Natural killer cell treated with Interleukin-12 subunit alpha and Interleukin-12 subunit beta and Interleukin-15 and Interleukin-18, amount 100 ng/mL, for 72 hours (primary cell): Measurements from ENCODE around the gene ST3GAL5. TPM values are rescaled to one million over a fixed set of nuclear protein-coding genes. Genes with fewer than 3 reads are reported as not detected.
"Not testable (repeated sequence)": the region's sequence is repeated elsewhere in the genome, so short reads cannot be mapped to it uniquely, and the experiment has no call there.

Experiments
- ATAC-seq, 2 donors: fragments of 150-1000 bp; cut with Tn5 transposase in 1 of 2; sonication (Bioruptor Pico), chemical (Tn5 transposase) in 1 of 2; 2 replicates each; pipeline ENCODE4 v1.10.0; 2021
- DNase-seq: peaks from one replicate; pipeline ENCODE4 v3.0.0; 2022; ENCODE audit warnings: low spot score
- H3K27ac Mint-ChIP-seq, 2 donors: 1 replicate in 1 of 2; 2 replicates in 1 of 2; pipeline ENCODE4 v1.8.0; 2022; ENCODE audit warnings: mixed read lengths in 2 of 2, mild to moderate bottlenecking in 1 of 2, moderate library complexity in 1 of 2
- H3K27me3 Mint-ChIP-seq, 2 donors: 1 replicate in 1 of 2; 2 replicates in 1 of 2; pipeline ENCODE4 v1.8.0; 2022; ENCODE audit warnings: mixed read lengths in 2 of 2
- H3K36me3 Mint-ChIP-seq: one replicate; pipeline ENCODE4 v1.8.0; 2022; ENCODE audit warnings: mixed read lengths
- H3K4me1 Mint-ChIP-seq, 2 donors: 1 replicate in 1 of 2; 2 replicates in 1 of 2; pipeline ENCODE4 v1.8.0; 2022; ENCODE audit warnings: low read depth in 2 of 2, mixed read lengths in 2 of 2, mild to moderate bottlenecking in 1 of 2
- H3K4me3 Mint-ChIP-seq: one replicate; pipeline ENCODE4 v1.8.0; 2022; ENCODE audit warnings: mixed read lengths
- H3K9me3 Mint-ChIP-seq: 2 replicates; pipeline ENCODE4 v1.8.0; 2022; ENCODE audit warnings: mixed read lengths
- total RNA-seq, 2 donors: library from RNA; stranded (reverse); gene quantifications; one replicate each; pipeline ENCODE4 v1.2.3, GENCODE V29; 2022

Gene ST3GAL5
- total RNA-seq, 2 donors from 2014 or later, result 28.9 to 31.8 TPM

GRCh38 chr2:85838641-85839040 lies 50.1 kb downstream of the ST3GAL5 start:
- H3K9me3 Mint-ChIP-seq, result no peaks in the 10 kb centered on the region
- no peaks in the 10 kb centered on the region for H3K27me3 Mint-ChIP-seq
- H3K4me1 Mint-ChIP-seq, result peaks cover 6 to 19% of the 10 kb centered on the region in 2 donors
- no peak overlapping the region for H3K4me3 Mint-ChIP-seq
- ATAC-seq, result no peak
- H3K27ac Mint-ChIP-seq, result peak overlapping the region; percentile 57 to 83
- no peak for DNase-seq
- peaks cover 23% of the 10 kb centered on the region for H3K36me3 Mint-ChIP-seq

DNA sequence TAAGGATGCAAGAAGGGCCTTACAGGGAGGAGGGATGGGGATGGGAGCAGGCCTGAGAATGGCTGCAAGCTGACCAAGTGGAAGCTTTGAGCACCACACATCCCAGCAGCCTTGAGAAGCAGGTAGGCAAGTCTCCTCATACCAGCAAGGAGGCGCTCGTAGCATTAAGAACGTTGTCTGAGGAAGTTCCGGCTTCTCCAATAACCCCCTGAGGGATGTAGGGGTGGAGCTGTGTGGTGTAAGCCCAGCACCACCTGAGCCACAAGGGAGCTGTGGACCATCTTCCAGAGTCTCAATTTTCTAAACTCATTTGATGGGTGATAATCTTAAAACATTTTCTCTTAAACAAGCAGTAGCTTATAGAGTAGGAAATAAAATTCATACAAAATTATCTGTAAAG lies 50.6 kb downstream of the ST3GAL5 start:
- H3K36me3 Mint-ChIP-seq, result peaks cover 18% of the 10 kb centered on the region
- no peak for DNase-seq

GRCh38 chr2:85834466-85834865 lies 54.3 kb downstream of the ST3GAL5 start:
- H3K27ac Mint-ChIP-seq, result no peak overlapping the region
- ATAC-seq (no peak), DNase-seq (no peak)
- no peak overlapping the region for H3K4me3 Mint-ChIP-seq
- H3K4me1 Mint-ChIP-seq, result peaks cover 25% of the 10 kb centered on the region in 2 donors
- H3K36me3 Mint-ChIP-seq, result peaks cover 9% of the 10 kb centered on the region
- H3K9me3 Mint-ChIP-seq, result no peaks in the 10 kb centered on the region
- H3K27me3 Mint-ChIP-seq, result no peaks in the 10 kb centered on the region

More for the DNA sequence above, 50.6 kb downstream of the ST3GAL5 start:
- Mint-ChIP-seq H3K27ac (peak overlapping the region; percentile 57 to 83), H3K9me3 (no peaks in the 10 kb centered on the region), H3K27me3 (no peaks in the 10 kb centered on the region), H3K4me1 (peaks cover 9 to 20% of the 10 kb centered on the region in 2 donors), H3K4me3 (no peak overlapping the region)
- no peak for ATAC-seq

GRCh38 chr2:85831735-85832134 lies 57.1 kb downstream of the ST3GAL5 start:
- Mint-ChIP-seq H3K4me1 (peaks cover 31 to 42% of the 10 kb centered on the region in 2 donors), H3K9me3 (no peaks in the 10 kb centered on the region), H3K27ac (peak overlapping the region in 1 of 2 donors; percentile 56), H3K27me3 (no peaks in the 10 kb centered on the region), H3K36me3 (peaks cover 9% of the 10 kb centered on the region), H3K4me3 (no peak overlapping the region)
- DNase-seq (no peak), ATAC-seq (peak in 1 of 2 donors; percentile 70)

DNA sequence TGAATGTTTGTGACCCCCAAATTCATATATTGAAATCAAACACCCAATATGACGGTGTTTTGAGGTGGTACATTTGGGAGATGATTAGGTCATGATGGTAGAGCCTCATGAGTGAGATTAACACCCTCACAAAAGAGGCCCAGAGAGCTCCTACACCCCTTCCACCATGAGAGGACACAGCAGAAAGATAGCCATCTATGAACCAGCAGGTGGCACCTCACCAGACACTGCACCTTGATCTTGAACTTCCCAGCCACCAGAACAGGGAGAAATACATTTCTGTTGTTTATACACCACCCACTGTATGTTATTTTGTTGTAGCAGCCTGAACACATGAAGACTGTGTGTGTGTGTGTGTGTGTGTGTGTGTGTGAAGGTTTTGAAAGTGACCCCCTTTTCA lies 58.1 kb downstream of the ST3GAL5 start:
- peaks cover 9% of the 10 kb centered on the region for H3K36me3 Mint-ChIP-seq

DNA sequence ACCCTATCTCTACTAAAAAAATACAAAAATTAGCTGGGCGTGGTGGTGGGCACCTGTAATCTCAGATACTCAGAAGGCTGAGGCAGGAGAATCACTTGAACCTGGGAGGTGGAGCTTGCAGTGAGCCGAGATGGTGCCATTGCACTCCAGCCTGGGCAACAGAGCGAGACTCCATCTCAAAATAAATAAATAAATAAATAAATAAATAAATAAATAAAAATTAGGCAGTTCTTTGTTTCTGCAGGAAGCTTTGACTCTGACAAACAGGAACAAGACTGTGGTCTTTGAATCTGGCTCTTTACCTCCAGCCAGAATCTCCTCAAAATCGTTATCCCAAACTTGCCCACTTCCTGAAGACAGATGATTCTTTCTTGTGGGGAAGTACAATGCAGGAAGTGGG lies 59.4 kb downstream of the ST3GAL5 start:
- not testable (repeated sequence) for H3K27me3 Mint-ChIP-seq, H3K4me3 Mint-ChIP-seq, DNase-seq, H3K36me3 Mint-ChIP-seq, H3K27ac Mint-ChIP-seq, H3K9me3 Mint-ChIP-seq, ATAC-seq
- H3K4me1 Mint-ChIP-seq, result peaks cover 29 to 42% of the 10 kb centered on the region in 2 donors

More for the DNA sequence above, 58.1 kb downstream of the ST3GAL5 start:
- Mint-ChIP-seq H3K27ac (peak overlapping the region in 1 of 2 donors; percentile 74), H3K4me3 (no peak overlapping the region), H3K4me1 (peaks cover 31 to 42% of the 10 kb centered on the region in 2 donors), H3K27me3 (no peaks in the 10 kb centered on the region), H3K9me3 (no peaks in the 10 kb centered on the region)
- DNase-seq (no peak), ATAC-seq (no peak)

DNA sequence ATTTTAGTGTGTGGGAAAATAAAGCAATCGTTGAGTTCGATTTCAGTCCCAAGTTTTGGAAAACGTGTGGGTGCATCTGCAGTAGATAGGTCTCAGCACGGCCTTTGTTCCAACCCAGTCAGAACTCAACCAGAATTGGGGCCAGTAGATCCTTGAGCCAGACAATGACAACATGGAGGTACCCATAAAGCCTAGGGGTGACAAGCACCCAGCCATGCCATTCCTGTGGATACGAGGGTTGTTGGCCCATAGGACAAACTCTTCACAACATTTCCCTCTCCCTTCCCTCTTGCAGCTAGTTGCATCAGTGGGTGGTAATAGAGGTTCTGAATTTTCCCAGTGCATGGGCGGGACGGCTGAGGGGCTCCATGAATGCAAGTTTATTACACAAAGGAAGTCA lies 60.1 kb downstream of the ST3GAL5 start:
- ATAC-seq (no peak), DNase-seq (no peak)
- Mint-ChIP-seq H3K9me3 (no peaks in the 10 kb centered on the region), H3K36me3 (no peaks in the 10 kb centered on the region), H3K4me1 (peaks cover 29 to 36% of the 10 kb centered on the region in 2 donors), H3K27ac (no peak overlapping the region), H3K27me3 (no peaks in the 10 kb centered on the region), H3K4me3 (no peak overlapping the region)

- no peak overlapping the region for H3K4me3 Mint-ChIP-seq
- no peak for DNase-seq
Measured at GRCh38 chr2:85827879-85828569, 60.8 kb downstream of the ST3GAL5 start.

GRCh38 chr2:85826990-85827878 lies 61.6 kb downstream of the ST3GAL5 start:
- peaks cover 0 to 3% of the 10 kb centered on the region in 2 donors for H3K27me3 Mint-ChIP-seq
- DNase-seq, result no peak
- H3K36me3 Mint-ChIP-seq, result no peaks in the 10 kb centered on the region
- H3K4me3 Mint-ChIP-seq, result no peak overlapping the region
- peak; percentile 92 to 96 for ATAC-seq
- H3K27ac Mint-ChIP-seq, result peak overlapping the region; percentile 3 to 82
- H3K9me3 Mint-ChIP-seq, result no peaks in the 10 kb centered on the region
- peaks cover 26 to 32% of the 10 kb centered on the region in 2 donors for H3K4me1 Mint-ChIP-seq

More at GRCh38 chr2:85827879-85828569, 60.8 kb downstream of the ST3GAL5 start:
- Mint-ChIP-seq H3K4me1 (peaks cover 26 to 32% of the 10 kb centered on the region in 2 donors), H3K36me3 (no peaks in the 10 kb centered on the region), H3K27me3 (no peaks in the 10 kb centered on the region), H3K9me3 (no peaks in the 10 kb centered on the region), H3K27ac (peak overlapping the region; percentile 3 to 82)
- ATAC-seq, result no peak

- no peak for ATAC-seq
- Mint-ChIP-seq H3K36me3 (no peaks in the 10 kb centered on the region), H3K4me3 (no peak overlapping the region), H3K9me3 (no peaks in the 10 kb centered on the region), H3K4me1 (peaks cover 13 to 17% of the 10 kb centered on the region in 2 donors), H3K27me3 (peaks cover 0 to 13% of the 10 kb centered on the region in 2 donors), H3K27ac (no peak overlapping the region)
- DNase-seq, result no peak
Measured at GRCh38 chr2:85823951-85824350, 64.8 kb downstream of the ST3GAL5 start.

DNA sequence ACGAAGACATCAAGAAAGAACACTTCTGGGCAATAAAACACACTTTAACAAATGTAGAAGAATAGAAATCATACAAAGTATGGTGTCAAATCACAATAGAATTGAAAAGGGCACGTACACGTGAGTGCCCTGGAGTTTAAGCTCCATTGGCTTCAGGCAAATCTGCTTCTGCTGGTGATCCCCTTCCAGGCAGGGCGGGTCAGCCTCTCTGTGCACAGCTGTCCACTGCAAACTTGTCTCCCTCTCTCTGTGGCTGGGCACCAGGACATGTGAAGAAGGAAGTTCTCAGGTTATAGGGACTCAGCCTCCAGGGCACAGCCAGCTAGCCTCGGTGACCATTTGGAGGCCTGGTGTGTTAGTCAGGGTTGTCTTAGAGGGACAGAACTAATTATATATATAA lies 66.0 kb downstream of the ST3GAL5 start:
- Mint-ChIP-seq H3K9me3 (no peaks in the 10 kb centered on the region), H3K4me3 (no peak overlapping the region), H3K27me3 (peaks cover 0 to 15% of the 10 kb centered on the region in 2 donors), H3K4me1 (peaks cover 8 to 11% of the 10 kb centered on the region in 2 donors), H3K27ac (no peak overlapping the region), H3K36me3 (no peaks in the 10 kb centered on the region)
- ATAC-seq (no peak), DNase-seq (no peak)

- DNase-seq (no peak), ATAC-seq (no peak)
- Mint-ChIP-seq H3K9me3 (no peaks in the 10 kb centered on the region), H3K27me3 (peaks cover 0 to 20% of the 10 kb centered on the region in 2 donors), H3K4me1 (no peaks in the 10 kb centered on the region), H3K4me3 (no peak overlapping the region), H3K36me3 (no peaks in the 10 kb centered on the region), H3K27ac (peak overlapping the region in 1 of 2 donors; percentile 16)
Measured at GRCh38 chr2:85819811-85820510, 68.8 kb downstream of the ST3GAL5 start.

GRCh38 chr2:85814802-85815550 lies 73.8 kb downstream of the ST3GAL5 start:
- DNase-seq, result no peak
- H3K4me3 Mint-ChIP-seq, result no peak overlapping the region
- no peaks in the 10 kb centered on the region for H3K9me3 Mint-ChIP-seq
- H3K27ac Mint-ChIP-seq, result no peak overlapping the region
- H3K36me3 Mint-ChIP-seq, result no peaks in the 10 kb centered on the region
- ATAC-seq, result no peak
- H3K4me1 Mint-ChIP-seq, result peaks cover 0 to 6% of the 10 kb centered on the region in 2 donors
- peaks cover 0 to 22% of the 10 kb centered on the region in 2 donors for H3K27me3 Mint-ChIP-seq
